NB4 (cell line): ENCODE data around the gene PTF1A.

Experiments
- CTCF ChIP-seq: IDR thresholded peaks from one replicate; pipeline ENCODE4 v1.5.1; 2012; ENCODE audit warnings: low read depth, low read length
- MAX ChIP-seq: IDR thresholded peaks from 2 replicates; pipeline ENCODE4 v1.6.1; 2011; ENCODE audit warnings: low read depth, low read length
- POLR2A ChIP-seq: IDR thresholded peaks from 2 replicates; pipeline ENCODE4 v1.6.1; 2011; ENCODE audit warnings: mild to moderate bottlenecking; ENCODE audit not compliant: insufficient read length; ENCODE audit errors: extremely low read depth

DNA sequence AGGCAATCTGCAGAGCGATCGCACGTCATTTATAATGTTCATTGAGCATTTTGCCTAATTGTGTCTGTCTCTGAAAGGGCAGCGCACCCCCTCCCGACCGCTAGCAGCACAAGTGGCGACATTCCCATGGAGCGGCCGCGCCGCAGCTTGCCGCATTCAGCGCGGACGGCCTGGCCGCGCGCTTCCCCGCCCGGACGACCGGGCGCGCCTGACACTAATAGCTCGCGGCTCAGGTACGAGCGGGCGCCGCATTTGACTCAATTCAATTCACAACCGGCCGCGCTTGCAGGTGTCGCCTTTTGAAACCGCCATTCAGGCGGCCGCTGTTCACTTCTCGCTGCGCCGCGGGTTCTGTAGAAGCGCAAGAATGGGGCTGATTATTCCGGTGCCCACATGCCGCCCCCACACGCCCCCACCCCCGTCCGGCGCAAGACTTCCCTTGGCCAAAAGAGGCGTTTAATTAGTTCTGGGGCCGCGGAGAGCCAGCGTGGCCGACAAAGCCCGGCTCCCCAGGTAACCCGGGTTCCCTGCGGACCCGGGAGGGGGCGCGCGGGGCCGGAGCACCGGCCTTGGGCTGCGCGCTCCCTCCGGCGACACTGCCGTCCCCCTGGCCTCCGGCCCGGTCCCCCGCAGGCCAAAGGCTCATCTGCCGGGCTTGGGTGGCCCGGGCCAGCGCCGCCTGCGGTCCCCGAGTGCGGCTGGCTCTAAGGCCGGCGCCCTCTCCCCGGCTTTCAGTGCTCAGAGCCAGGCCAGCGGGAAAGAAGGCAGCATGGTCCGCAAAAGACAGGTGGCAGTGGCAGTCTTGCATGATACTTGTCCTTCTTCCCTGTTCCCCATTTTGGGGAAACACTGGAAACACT, 18.7 kb upstream of the PTF1A start:
- TF ChIP-seq CTCF, result no peak
- no peak for TF ChIP-seq POLR2A
- no peak for TF ChIP-seq MAX
